HepG2 (cell line): Measurements from ENCODE around the gene LMAN2. TPM values are rescaled to one million over a fixed set of nuclear protein-coding genes. Genes with fewer than 3 reads are reported as not detected.

ENCODE experiments used
- CENPT ChIP-seq: sonication (generic); formaldehyde crosslinking; IDR thresholded peaks from 2 replicates; pipeline ENCODE4 v1.8.0; 2022; ENCODE audit warnings: low read depth, mild to moderate bottlenecking, moderate library complexity, missing genetic modification reagents
- DNMT3B ChIP-seq: conservative IDR thresholded peaks from 2 replicates; pipeline ENCODE4 v1.6.1; 2016; ENCODE audit warnings: missing biosample characterization, control low read depth
- FLYWCH1 ChIP-seq: sonication (generic); formaldehyde crosslinking; IDR thresholded peaks from 2 replicates; pipeline ENCODE4 v1.8.1; 2023; ENCODE audit warnings: mild to moderate bottlenecking, missing genetic modification reagents
- HDAC6 ChIP-seq: fragments of 200-600 bp; sonication (generic); IDR thresholded peaks from 2 replicates; pipeline ENCODE4 v1.7.0; 2017; ENCODE audit warnings: mild to moderate bottlenecking, antibody characterized with exemption, low read length, low read depth
- HHEX ChIP-seq: IDR thresholded peaks from 2 replicates; pipeline ENCODE4 v1.6.1; 2016; ENCODE audit warnings: control low read depth
- HNRNPK ChIP-seq: fragments of 200-400 bp; formaldehyde crosslinking; IDR thresholded peaks from 2 replicates; pipeline ENCODE4 v1.6.1; 2018; ENCODE audit warnings: low read length, low read depth, moderate library complexity, mild to moderate bottlenecking; ENCODE audit not compliant: poor library complexity, severe bottlenecking
- HOXD1 ChIP-seq: sonication (generic); formaldehyde crosslinking; IDR thresholded peaks from 2 replicates; pipeline ENCODE4 v1.5.0; 2020; ENCODE audit warnings: missing genetic modification reagents
- JDP2 ChIP-seq: sonication (generic); formaldehyde crosslinking; IDR thresholded peaks from 2 replicates; pipeline ENCODE4 v1.8.1; 2022; ENCODE audit warnings: missing genetic modification reagents, borderline replicate concordance
- KMT2B ChIP-seq: IDR thresholded peaks from 2 replicates; pipeline ENCODE4 v1.6.1; 2016; ENCODE audit warnings: missing genetic modification reagents, missing compliant biosample characterization
- PRDM10 ChIP-seq: sonication (generic); formaldehyde crosslinking; IDR thresholded peaks from 2 replicates; pipeline ENCODE4 v1.4.0; 2020; ENCODE audit warnings: low read depth, missing genetic modification reagents
- SNAI1 ChIP-seq: sonication (generic); formaldehyde crosslinking; IDR thresholded peaks from 2 replicates; pipeline ENCODE4 v1.5.0; 2020; ENCODE audit warnings: mild to moderate bottlenecking, missing genetic modification reagents, borderline replicate concordance
- TOPORS ChIP-seq: sonication (generic); formaldehyde crosslinking; IDR thresholded peaks from 2 replicates; pipeline ENCODE4 v1.8.0; 2023; ENCODE audit warnings: mild to moderate bottlenecking, missing genetic modification reagents
- TRAFD1 ChIP-seq: sonication (generic); formaldehyde crosslinking; IDR thresholded peaks from 2 replicates; pipeline ENCODE4 v1.5.1; 2020; ENCODE audit warnings: missing genetic modification reagents, mild to moderate bottlenecking, borderline replicate concordance
- ZBTB10 ChIP-seq: sonication (generic); formaldehyde crosslinking; IDR thresholded peaks from 2 replicates; pipeline ENCODE4 v1.4.0; 2020; ENCODE audit warnings: missing genetic modification reagents, borderline replicate concordance
- ZNF180 ChIP-seq: sonication (generic); formaldehyde crosslinking; IDR thresholded peaks from 2 replicates; pipeline ENCODE4 v1.4.0; 2020; ENCODE audit warnings: low read depth, missing genetic modification reagents, borderline replicate concordance
- ZNF275 ChIP-seq: sonication (generic); formaldehyde crosslinking; IDR thresholded peaks from 2 replicates; pipeline ENCODE4 v1.8.0; 2022; ENCODE audit warnings: missing genetic modification reagents, mild to moderate bottlenecking, inconsistent platforms, borderline replicate concordance
- ZNF496 ChIP-seq: sonication (generic); formaldehyde crosslinking; IDR thresholded peaks from 2 replicates; pipeline ENCODE4 v1.8.1; 2023; ENCODE audit warnings: mild to moderate bottlenecking, moderate library complexity, missing genetic modification reagents; ENCODE audit not compliant: insufficient replicate concordance
- ZNF598 ChIP-seq: sonication (generic); formaldehyde crosslinking; IDR thresholded peaks from 2 replicates; pipeline ENCODE4 v1.5.1; 2020; ENCODE audit warnings: mild to moderate bottlenecking, missing genetic modification reagents, borderline replicate concordance
- ZSCAN29 ChIP-seq: sonication (generic); formaldehyde crosslinking; conservative IDR thresholded peaks from 2 replicates; pipeline ENCODE4 v1.4.0; 2020; ENCODE audit warnings: mild to moderate bottlenecking, missing genetic modification reagents
- polyA plus RNA-seq, 8 experiments: library from polyadenylated mRNA; depleted of rRNA in 3 of 8; stranded (reverse) in 7 of 8; unstranded in 1 of 8; fragments of >200 nt; fragmentation: Illumina TruSeq in 4 of 8; extraction: Trizol in 4 of 8; gene quantifications; 2 replicates each; pipeline versions ENCODE4 v1.2.1 to v1.2.3, GENCODE V29; 2011 to 2016; ENCODE audit warnings: low read depth in 4 of 8, missing spikeins in 1 of 8, mixed read lengths in 1 of 8; ENCODE audit not compliant: insufficient read depth in 1 of 8
- total RNA-seq, 5 experiments: library from RNA; depleted of rRNA; stranded (reverse); fragments of >200 nt; fragmentation: Illumina TruSeq; extraction: Trizol; gene quantifications; 2 replicates each; pipeline ENCODE4 v1.2.3, GENCODE V29; 2016; ENCODE audit warnings: low read depth in 1 of 5

The LMAN2 gene
- total and polyA plus RNA-seq, 2 of the 13 experiments (the other 11 are each of a cell fraction or from before 2014, with no cell fraction given): 191 to 197 TPM

- TF ChIP-seq ZNF275 (CRISPR knock-in tag) (peak; percentile 84; the same call in 1 of the 2 replicates), SNAI1 (CRISPR knock-in tag) (no peak), TOPORS (CRISPR knock-in tag) (no peak; the same call in 1 of the 2 replicates), HHEX (CRISPR knock-in tag) (no peak), KMT2B (0 out of 2 replicates have a peak, but pooled peaks have one; percentile 71), PRDM10 (no peak), TRAFD1 (CRISPR knock-in tag) (no peak), JDP2 (CRISPR knock-in tag) (no peak; the same call in 1 of the 2 replicates), ZNF598 (CRISPR knock-in tag) (peak; percentile 85; the same call in 1 of the 2 replicates), ZSCAN29 (0 out of 2 replicates have a peak, but pooled peaks have one; percentile 63), FLYWCH1 (CRISPR knock-in tag) (no peak), HDAC6 (no peak), ZNF496 (no peak), CENPT (CRISPR knock-in tag) (no peak), HNRNPK (peak; percentile 12), DNMT3B (CRISPR knock-in tag) (no peak), HOXD1 (CRISPR knock-in tag) (peak; percentile 28; the same call in 1 of the 2 replicates), ZBTB10 (CRISPR knock-in tag) (peak; percentile 86), ZNF180 (CRISPR knock-in tag) (no peak)
These were observed 48.1 kb downstream of the LMAN2 start, which contains the start of the genes PRELID1 and RAB24 (continued) for GRCh38 chr5:177303121-177303924.
